Nephron (organoid): Measurements from ENCODE around the gene MLLT1.

Experiments
- H3K27ac Mint-ChIP-seq, 3 experiments: 2 replicates each; pipeline ENCODE4 v1.8.0; 2020; ENCODE audit warnings: mixed read lengths in 3 of 3, mild to moderate bottlenecking in 2 of 3, moderate library complexity in 1 of 3
- H3K27me3 Mint-ChIP-seq: 2 replicates; pipeline ENCODE4 v1.8.0; 2021; ENCODE audit warnings: low read depth, mild to moderate bottlenecking, moderate library complexity, mixed read lengths
- H3K36me3 Mint-ChIP-seq: 2 replicates; pipeline ENCODE4 v1.8.0; 2020; ENCODE audit warnings: low read depth, mixed read lengths
- H3K4me1 Mint-ChIP-seq: 2 replicates; pipeline ENCODE4 v1.8.0; 2020; ENCODE audit warnings: mixed read lengths
- H3K4me3 Mint-ChIP-seq, 3 experiments: 2 replicates each; pipeline ENCODE4 v1.8.0; 2020; ENCODE audit warnings: mild to moderate bottlenecking in 3 of 3, mixed read lengths in 3 of 3, moderate library complexity in 2 of 3
- H3K9me3 Mint-ChIP-seq: 2 replicates; pipeline ENCODE4 v1.8.0; 2020; ENCODE audit warnings: mixed read lengths
- TF ChIP-seq, protein P1 (sequence below), 3 experiments: fragments of 200-600 bp; sonication (generic); IDR thresholded peaks; one replicate each; pipeline ENCODE4 v1.5.0; 2021; ENCODE audit warnings: antibody characterized with exemption in 3 of 3; ENCODE audit not compliant: unreplicated experiment in 3 of 3

MLLT1 gene

DNA sequence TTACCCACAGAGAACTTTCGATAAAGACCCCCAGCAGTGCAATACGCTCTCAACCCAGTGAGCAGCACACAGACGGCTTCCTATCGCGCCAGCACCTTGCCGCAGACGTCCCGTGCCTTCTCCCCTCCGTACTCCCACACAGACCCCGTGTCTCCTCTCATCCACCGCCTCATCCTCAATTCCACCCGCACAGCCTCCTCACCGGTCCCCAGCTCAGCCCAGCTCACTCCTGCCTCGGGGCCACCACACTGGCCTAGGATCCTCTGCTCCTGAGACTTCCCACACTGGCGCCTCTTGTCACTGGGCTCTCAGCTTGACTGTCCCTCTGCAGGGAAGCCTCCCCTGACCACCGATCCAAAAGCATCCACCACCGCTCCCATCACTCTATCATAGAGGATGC, 9.0 kb downstream of the MLLT1 start:
- TF ChIP-seq, protein P1, sequence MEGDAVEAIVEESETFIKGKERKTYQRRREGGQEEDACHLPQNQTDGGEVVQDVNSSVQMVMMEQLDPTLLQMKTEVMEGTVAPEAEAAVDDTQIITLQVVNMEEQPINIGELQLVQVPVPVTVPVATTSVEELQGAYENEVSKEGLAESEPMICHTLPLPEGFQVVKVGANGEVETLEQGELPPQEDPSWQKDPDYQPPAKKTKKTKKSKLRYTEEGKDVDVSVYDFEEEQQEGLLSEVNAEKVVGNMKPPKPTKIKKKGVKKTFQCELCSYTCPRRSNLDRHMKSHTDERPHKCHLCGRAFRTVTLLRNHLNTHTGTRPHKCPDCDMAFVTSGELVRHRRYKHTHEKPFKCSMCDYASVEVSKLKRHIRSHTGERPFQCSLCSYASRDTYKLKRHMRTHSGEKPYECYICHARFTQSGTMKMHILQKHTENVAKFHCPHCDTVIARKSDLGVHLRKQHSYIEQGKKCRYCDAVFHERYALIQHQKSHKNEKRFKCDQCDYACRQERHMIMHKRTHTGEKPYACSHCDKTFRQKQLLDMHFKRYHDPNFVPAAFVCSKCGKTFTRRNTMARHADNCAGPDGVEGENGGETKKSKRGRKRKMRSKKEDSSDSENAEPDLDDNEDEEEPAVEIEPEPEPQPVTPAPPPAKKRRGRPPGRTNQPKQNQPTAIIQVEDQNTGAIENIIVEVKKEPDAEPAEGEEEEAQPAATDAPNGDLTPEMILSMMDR (IDR thresholded peaks at IDR 0.05; ENCODE audit: unreplicated experiment in 3 of 3) = no peak
- peaks cover 41% of the 10 kb centered on the region for H3K36me3 Mint-ChIP-seq
- peak overlapping the region; percentile 88 to 94 (median 91) for H3K27ac Mint-ChIP-seq
- H3K9me3 Mint-ChIP-seq = no peaks in the 10 kb centered on the region
- peaks cover 3% of the 10 kb centered on the region for H3K27me3 Mint-ChIP-seq
- H3K4me1 Mint-ChIP-seq = peaks cover 70% of the 10 kb centered on the region
- H3K4me3 Mint-ChIP-seq = peak overlapping the region; percentile 58 to 70 (median 69)

DNA sequence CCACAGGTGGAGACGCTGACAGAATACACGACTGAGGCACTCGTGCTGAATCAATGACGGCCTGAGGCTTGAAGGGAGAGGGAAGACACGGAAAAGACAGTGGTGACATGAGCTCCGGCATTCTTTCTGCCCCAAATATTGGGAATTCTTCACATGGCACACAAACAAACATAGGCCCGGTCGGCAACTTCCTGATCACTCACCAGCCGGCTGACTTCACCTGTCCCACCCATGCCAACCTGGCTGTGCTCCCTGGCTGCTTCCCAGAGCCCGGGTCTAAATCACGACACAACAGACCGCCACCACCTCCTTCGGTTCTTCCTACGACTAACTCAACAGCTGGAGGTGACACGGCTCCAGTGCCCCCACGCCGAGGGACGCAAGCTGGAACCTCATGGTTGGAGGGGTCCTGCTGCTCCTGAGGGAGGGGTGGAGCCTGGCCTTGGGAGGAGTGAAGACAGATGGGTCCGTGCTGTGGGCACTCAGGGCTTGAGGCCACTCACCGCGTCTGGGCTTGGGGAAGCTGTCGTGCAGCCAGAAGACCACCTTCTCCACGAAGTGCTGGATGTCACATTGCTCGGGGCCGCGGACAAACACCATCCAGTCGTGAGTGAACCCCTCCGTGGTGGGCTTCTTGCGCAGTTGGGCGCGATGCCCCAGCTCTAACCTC, 9.6 kb downstream of the MLLT1 start:
- peak overlapping the region; percentile 88 to 94 (median 91) for H3K27ac Mint-ChIP-seq
- H3K27me3 Mint-ChIP-seq = peaks cover 3% of the 10 kb centered on the region
- H3K4me1 Mint-ChIP-seq = peaks cover 64% of the 10 kb centered on the region
- H3K4me3 Mint-ChIP-seq = peak overlapping the region in 1 of 3 experiments; percentile 58
- TF ChIP-seq, protein P1 (IDR thresholded peaks at IDR 0.05; ENCODE audit: unreplicated experiment in 3 of 3) = no peak
- peaks cover 41% of the 10 kb centered on the region for H3K36me3 Mint-ChIP-seq
- H3K9me3 Mint-ChIP-seq = no peaks in the 10 kb centered on the region

DNA sequence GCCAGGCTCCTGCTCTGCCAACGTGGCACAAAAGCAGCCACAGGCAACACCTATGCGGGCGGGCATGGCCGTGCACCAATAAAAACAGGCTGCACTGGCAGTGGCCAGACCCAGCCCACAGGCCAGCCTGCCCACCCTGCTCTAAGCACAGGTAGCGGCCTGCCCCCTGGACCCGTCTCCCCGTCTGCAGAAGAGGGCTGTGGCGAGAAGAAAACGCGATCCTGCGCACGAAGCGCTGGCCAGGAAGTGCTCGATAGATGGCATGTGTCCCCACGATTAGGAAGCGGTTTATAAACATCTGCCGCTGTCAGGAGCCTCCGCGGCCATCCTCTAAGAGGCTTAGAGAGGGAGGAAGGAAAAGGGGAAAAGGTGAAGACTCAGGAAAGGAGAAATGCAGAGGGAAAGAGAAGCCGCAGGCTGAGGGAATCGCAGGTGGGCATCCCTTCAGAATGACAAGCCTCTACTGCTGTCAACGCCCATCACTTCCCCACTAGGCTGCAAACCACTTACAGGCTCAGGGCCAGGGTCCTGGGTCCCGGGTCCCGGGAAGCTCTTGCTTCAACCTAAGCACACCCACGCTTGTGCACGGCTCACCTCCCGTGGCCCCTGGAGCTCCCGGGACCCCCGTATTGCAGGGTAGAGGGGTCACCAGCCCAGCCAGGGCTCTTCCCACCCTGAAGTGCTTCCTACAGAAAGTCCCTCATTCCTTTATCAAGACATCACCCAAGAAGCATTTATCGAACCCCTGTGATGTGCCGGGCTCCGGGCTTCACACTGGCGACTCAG, 10.5 kb downstream of the MLLT1 start:
- peak overlapping the region in 1 of 3 experiments; percentile 38 for H3K27ac Mint-ChIP-seq
- H3K36me3 Mint-ChIP-seq = peaks cover 42% of the 10 kb centered on the region

DNA sequence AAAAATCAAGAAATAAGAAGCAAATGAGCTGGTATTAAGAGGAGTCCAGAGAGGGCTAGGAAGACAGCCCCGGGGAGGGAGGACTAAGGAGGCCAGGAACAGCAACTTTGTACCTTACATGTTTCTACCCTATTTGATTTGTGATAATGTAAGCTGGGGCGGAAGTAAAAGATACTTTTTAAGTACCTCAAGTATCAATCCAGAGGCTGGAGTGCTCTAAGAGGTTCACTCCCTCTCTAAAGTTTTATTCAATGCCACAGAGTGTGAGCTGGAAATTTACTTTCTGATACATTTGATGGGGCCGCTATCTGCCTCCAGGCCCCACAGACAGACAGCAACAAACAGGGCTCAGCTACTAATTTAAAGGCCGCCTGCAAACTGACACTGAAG, 11.4 kb downstream of the MLLT1 start:
- Mint-ChIP-seq H3K36me3 (peaks cover 47% of the 10 kb centered on the region), H3K4me1 (peaks cover 56% of the 10 kb centered on the region), H3K9me3 (no peaks in the 10 kb centered on the region), H3K27ac (peak overlapping the region; percentile 20 to 70 (median 70)), H3K27me3 (peaks cover 3% of the 10 kb centered on the region), H3K4me3 (peak overlapping the region in 2 of 3 experiments; percentile 12 to 41)
- TF ChIP-seq, protein P1 (IDR thresholded peaks at IDR 0.05; ENCODE audit: unreplicated experiment in 3 of 3) = no peak

More for the DNA sequence above, 10.5 kb downstream of the MLLT1 start:
- Mint-ChIP-seq H3K27me3 (peaks cover 3% of the 10 kb centered on the region), H3K9me3 (no peaks in the 10 kb centered on the region), H3K4me1 (peaks cover 56% of the 10 kb centered on the region), H3K4me3 (no peak overlapping the region)
- TF ChIP-seq, protein P1 (IDR thresholded peaks at IDR 0.05; ENCODE audit: unreplicated experiment in 3 of 3) = no peak

DNA sequence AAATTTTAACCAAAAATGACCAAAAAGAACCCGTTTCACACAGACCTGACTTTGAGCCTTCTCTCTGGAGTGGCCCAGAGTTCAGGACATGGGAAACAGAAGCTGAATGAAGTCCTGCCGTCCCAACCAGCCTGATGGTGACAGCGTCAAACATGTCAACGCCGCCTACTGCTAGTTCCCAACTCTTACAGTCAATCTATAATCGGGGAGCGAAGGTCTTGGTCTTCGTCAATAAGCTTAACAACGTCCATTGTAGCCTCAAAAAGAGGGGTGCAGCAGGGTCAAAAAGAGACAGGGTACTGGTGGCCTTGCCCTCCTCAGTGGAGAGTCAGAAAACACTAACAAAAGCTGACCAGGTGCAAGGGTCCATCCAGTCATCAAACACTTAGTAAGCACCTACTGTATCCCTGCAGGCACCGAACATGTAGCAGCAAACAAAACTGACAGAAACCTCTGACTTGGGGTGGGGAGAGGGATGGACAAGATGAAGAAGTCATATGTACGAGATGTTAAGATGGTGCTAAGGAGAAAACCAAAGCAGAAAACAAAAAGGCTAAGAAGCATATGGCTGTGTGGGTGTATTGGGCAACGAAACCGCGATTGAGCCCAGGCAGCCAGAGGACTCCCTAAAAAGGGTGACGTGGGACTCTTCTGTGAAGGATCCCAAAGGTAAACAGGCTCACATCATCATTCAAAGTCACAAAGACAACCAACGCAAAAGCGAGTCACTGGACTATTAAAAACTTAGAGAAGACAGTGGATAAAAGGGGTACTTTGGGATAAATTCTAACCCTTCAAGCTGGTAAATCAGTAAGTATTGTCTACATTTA, 12.0 kb downstream of the MLLT1 start:
- peaks cover 49% of the 10 kb centered on the region for H3K36me3 Mint-ChIP-seq
- peak overlapping the region in 2 of 3 experiments; percentile 12 to 41 for H3K4me3 Mint-ChIP-seq
- peak overlapping the region; percentile 20 to 70 (median 70) for H3K27ac Mint-ChIP-seq
- H3K27me3 Mint-ChIP-seq = peaks cover 3% of the 10 kb centered on the region
- TF ChIP-seq, protein P1 (IDR thresholded peaks at IDR 0.05; ENCODE audit: unreplicated experiment in 3 of 3) = no peak
- peaks cover 53% of the 10 kb centered on the region for H3K4me1 Mint-ChIP-seq
- no peaks in the 10 kb centered on the region for H3K9me3 Mint-ChIP-seq
